GM21367 (cell line): ENCODE results near the gene TMEM154.

Experiments
- ATAC-seq: cut with Tn5 transposase; IDR thresholded peaks from one replicate; pipeline ENCODE4 v1.9.1; 2021; ENCODE audit not compliant: unreplicated experiment

TMEM154 gene

DNA sequence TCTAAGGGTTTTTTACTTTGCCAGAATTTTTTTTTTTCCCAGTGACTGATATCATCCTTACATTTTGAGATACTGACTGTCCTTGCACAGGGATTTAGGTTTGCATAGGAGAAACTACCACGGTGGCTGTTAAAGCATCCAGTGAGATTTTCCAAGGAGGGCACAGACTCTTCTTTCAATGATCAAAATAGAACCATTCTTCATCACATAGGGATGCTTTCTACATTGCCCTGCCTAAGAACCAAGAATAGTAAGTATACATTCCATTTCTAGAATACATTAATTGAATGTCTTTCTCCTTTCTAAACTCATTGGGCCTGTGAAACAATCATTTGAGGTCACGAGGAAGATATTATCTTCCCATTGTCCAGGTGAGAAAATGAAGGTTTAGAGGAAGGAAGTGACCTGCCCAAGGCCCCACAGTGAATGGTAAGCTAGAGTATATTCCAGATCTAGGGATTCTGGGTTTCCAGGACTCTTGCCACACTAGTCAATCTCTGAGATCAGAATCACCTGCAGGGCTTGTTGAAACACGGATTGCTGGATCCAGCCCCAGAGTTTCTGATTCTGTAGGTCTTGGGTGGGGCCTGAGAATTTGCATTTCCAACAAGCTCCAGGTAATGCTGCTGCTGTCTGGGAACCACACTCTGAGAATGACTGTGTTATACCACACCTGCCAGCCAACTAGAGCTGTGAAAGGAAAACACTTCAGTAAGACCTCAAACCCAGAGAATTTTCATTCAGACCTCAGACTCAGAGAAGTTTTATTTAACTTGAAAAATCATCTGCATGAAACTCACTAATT lies 17.7 kb upstream of the TMEM154 start:
- ATAC-seq: peak; percentile 36

- peak; percentile 94 for ATAC-seq
These were observed 17.0 kb upstream of the TMEM154 start for GRCh38 chr4:152696764-152697261.

DNA sequence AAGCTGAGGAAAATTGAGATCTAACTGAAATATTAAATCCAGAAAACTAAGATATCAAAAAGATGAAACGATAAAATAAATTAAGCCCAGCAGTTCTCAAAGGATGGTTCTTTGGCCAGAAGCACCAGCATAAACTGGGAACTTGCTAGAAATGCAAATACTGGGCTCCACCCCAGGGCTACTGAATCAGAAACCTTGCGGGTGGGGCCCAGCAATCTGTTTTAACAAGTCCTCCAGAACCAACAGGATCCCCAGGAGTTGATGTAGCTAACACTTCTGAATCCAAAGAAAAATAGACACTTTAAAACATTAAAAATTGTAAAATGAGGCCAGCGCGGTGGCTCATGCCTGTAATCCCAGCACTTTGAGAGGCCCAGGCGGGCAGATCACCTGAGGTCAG lies 14.1 kb upstream of the TMEM154 start:
- no peak for ATAC-seq

DNA sequence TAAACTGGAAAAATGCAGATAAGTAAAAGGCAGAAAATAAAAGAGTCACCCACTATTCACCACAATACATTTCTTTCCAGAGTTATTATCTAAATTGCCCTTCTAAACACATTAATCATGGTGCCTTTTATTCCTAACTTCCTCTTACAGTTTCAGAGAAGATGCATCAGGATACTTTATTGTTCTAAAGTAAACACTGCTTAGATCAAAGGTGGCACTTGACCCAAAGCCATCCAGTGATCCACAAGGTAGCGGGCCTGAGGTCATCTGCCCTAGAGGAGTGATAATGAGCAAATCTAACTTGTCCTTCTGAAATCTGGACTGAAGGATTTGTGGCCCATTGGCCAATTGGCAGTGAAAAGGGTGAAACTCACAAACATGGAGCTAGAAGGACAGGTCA lies 12.0 kb upstream of the TMEM154 start:
- no peak for ATAC-seq

GRCh38 chr4:152690706-152691651 lies 11.2 kb upstream of the TMEM154 start:
- no peak for ATAC-seq

DNA sequence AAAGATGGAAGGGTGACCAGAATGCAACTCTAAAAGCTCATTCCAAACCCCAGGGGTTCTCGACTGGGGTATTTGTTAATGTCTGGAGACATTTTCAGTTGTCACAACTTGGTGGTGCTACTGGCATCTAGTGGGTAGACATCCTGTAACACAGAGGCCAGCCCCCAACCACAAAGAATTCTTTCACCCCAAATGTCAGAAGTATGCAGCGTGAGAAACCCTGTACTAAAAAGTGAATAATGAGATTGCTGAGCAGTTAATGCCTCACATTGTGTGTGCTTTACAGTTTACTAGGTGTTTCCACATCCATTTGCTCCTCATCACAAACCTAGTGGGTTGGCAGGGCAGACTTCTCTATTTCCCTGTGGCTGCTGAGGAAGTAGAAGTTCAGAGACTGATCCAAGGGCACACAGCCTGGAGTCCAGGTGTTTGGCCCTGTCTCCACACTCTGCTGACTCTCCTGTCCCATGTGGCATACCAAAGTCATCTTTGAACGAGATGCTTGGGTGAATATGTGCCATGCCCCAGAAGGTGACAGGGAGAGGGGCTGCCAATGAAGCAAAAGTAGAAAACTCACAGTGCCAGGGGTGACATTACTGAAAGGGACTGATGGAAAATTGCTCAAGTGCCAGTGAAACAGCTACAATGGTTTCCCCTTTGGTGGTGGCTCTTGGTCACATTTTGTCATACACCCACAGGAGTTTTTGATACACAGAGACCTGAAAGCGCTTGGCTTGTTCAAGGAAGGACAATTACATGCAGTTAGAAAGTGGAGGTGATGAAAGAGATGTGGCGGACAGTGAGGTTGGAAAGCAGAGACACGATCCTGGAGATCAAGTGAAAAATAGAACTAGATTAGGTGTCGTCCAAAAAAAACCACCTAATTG lies 10.1 kb upstream of the TMEM154 start:
- ATAC-seq: no peak

DNA sequence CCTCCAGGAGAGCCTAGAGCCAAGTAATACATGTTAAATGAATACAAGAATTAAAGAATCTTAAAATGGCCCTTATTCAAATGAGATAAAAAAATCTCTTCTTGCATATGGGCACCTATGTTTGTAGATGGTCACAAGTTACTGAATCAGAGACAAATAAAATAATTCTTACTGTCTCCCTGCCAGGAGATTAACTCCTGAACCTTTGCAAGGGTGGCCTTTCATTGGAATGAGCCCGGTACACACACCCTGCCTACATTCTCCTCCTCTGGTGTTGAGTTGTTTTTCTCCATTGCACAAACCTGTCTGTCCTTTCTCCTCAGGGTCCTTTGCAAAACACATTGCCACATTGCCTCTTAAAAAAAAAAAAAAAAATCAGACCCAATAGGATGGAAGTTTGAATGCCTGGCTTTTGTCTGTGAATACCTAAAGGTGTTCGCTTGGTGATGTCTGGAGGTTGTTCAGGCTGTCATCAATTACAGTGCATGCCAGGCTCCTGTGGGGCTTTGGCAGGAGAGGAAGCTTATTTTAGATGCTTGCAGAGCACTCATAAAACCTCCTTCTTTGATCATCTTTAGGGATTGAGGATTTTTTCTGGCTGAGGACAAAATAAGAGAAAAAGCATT lies 8.3 kb upstream of the TMEM154 start:
- ATAC-seq: no peak

DNA sequence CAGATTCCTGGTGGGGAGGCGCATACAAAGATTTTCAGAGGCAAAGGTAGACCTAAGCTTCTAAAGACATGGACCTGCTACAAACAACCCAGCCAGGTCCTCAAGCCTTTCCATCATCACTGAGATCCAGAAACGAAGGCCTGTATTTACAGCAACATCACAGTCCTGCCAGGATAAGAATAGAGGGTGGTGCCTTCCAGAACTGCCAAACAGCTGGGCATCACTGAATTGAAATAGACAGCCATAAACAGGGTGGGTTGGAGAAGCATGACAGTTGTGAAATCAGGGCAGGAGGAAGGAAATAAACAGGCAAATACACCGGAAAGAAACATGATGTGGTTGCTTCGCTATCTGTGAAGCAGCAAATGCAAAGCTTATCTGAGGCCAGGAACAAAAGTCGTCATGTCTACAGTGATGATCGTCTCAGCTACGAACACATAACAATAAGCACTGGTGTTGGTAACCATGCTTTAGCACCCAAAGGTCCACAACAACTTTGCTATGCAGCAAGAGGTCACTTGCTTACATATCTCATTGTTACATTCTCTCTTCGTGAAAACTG lies 6.7 kb upstream of the TMEM154 start:
- no peak for ATAC-seq

DNA sequence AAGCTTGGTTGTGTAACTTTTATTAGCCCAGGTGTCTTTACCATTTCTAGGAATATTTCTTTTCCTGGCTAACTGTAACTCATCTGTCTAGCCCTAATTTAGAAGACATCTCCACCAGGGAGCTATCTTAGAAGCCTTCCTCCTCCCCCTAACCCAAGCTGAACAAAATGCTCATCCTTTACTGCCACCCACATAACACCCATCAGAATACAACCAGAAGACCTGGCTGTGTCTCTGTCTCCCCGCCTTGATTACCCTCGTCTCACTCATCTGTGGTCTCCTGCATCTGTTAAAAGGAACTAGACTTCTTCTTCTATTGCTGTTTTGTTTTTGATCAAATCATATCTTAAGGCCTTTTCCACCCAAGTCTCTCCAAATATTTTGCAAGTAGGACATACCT lies 4.8 kb upstream of the TMEM154 start:
- ATAC-seq: no peak

DNA sequence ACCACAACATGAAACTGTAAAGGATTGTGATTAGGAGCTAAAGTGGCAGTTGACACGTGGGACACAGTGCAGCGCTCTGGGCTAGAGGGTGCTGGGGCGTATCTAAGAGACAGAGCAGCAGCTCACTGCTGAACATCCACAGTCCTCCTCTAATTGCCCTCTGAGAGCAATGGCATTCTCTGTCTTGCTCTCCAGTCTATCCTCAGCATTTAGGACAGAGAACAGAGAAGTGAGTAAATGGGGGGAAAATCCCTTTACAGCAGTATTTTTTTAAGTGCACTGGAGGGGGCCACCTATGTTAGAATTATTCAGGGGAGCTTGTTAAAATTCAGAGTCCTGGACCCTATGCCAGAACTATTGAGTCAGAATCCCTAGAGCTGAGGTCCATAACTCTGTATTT lies 4.2 kb upstream of the TMEM154 start:
- peak; percentile 49 for ATAC-seq

DNA sequence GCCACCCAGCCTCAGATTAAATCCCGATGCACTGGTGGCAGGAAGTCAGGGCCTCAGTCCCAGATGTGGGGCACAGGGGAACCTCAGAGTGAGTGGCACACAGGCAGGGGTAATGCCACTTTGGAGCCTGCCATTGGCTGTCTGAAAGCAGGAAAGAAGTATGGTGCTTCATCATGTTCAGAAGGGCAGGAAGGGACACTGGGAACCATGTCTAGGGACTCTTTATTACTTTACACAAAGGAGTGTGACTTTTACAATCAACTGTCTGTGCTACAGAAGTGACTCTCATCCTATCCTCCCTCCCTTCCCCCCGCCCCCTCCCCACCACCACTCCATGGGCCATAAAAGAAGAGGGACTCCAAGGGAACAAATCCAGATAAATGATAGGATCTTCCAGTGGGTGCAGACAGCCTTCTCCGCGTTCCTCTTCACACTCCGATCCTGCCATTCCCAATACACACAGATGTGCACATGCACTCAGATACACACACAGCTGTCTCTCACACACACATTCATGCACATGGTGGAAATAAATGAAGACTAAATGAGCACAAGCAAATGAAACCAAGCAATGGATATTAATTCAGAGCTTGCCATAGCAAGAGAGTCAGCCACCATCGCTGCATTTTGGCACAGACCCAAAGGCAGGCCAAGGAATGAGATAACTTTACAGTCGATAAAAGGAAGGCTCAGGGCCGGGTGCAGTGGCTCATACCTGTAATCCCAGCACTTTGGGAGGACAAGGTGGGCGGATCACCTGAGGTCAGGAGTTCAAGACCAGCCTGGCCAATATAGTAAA lies 2.5 kb upstream of the TMEM154 start:
- no peak for ATAC-seq

- ATAC-seq: no peak
These were observed 1.3 kb upstream of the TMEM154 start for GRCh38 chr4:152680988-152681603.

DNA sequence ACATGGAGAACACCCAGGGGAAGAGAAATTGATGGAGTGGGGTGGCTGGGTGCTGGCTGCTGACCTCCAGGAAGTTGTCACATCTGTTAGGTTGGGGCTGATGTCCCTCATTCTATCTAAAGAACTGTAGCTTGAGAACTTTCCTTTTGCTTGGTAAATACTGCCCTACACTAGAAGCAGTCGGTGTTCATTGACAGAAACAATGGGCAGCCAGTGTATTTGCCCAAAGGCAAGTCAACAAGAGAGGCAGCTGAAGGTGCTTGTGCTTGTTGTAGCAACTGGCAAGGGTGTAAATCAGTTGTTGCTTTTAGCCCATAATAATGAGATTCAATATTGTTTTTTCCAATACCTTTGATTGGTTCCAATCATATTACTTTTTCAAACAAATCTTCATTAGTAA lies 956 bp downstream of the TMEM154 start:
- no peak for ATAC-seq

- no peak for ATAC-seq
These were observed 2.7 kb downstream of the TMEM154 start for GRCh38 chr4:152677117-152677516.

GRCh38 chr4:152676052-152676854 lies 3.5 kb downstream of the TMEM154 start:
- ATAC-seq: no peak

DNA sequence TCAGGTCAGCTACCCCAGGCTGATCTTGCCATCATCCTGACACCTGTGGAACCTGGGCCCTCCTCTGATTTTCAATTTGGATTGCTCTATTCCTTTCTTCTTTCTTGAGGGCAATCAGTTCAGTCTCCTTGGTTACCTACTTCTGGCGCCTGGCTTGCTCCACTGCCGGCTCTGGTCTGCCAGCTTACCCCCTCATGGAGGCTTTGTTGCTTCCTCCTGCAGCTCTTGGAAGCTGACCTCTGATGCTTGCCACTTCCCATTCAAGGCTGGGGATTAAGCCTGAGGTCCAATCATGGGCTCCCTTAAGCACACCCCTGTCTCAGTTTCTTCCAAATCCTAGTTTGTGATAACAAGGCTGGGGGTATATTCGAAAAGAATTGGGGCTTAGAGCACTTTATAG lies 5.4 kb downstream of the TMEM154 start:
- no peak for ATAC-seq

DNA sequence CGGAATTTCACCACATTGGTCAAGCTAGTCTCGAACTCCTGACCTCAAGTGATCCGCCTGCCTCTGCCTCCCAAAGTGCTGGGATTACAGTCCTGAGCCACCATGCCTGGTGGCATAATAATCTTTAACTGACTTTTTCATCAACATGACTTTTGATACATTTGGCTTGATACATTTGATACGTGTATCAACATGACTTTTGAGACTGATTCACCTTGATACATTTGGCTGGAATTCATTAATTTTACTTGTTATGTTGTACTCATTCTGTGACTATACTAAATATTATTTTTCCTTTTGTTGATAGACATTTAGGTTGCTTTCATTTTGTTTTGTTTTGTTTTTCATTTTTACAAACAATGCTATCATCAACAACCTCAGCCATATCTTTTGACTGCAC lies 6.3 kb downstream of the TMEM154 start:
- no peak for ATAC-seq
